WERI-Rb-1 (cell line): ENCODE results near the gene CAPN11.

ENCODE experiments used
- DNase-seq: peaks from one replicate; pipeline ENCODE4 v3.0.0-alpha.2; 2020
- H3K27ac ChIP-seq: fragments of 250-450 bp; sonication (Bioruptor Pico); 2 replicates; pipeline ENCODE4 v1.5.1; 2020; ENCODE audit warnings: mild to moderate bottlenecking, moderate library complexity
- H3K27me3 ChIP-seq: fragments of 250-450 bp; sonication (Bioruptor Pico); 2 replicates; pipeline ENCODE4 v1.5.1; 2021; ENCODE audit warnings: mild to moderate bottlenecking, low read depth, moderate library complexity; ENCODE audit not compliant: insufficient read depth, severe bottlenecking
- H3K36me3 ChIP-seq: fragments of 250-450 bp; sonication (Bioruptor Pico); 2 replicates; pipeline ENCODE4 v1.5.1; 2020; ENCODE audit warnings: mild to moderate bottlenecking, moderate library complexity
- H3K4me3 ChIP-seq: 2 replicates; pipeline ENCODE4 v1.5.1; 2011; ENCODE audit warnings: low read depth, mild to moderate bottlenecking, control low read depth, low read length
- H3K9me3 ChIP-seq: fragments of 250-450 bp; sonication (Bioruptor Pico); 2 replicates; pipeline ENCODE4 v1.5.1; 2021; ENCODE audit warnings: mild to moderate bottlenecking, moderate library complexity; ENCODE audit not compliant: severe bottlenecking
- TF ChIP-seq, protein P1 (sequence below): IDR thresholded peaks from 2 replicates; pipeline ENCODE4 v1.5.1; 2011; ENCODE audit warnings: low read depth, mild to moderate bottlenecking, control low read depth, inconsistent platforms, low read length

CAPN11 gene

GRCh38 chr6:44216677-44217331, 58.2 kb downstream of the CAPN11 start, which contains the start of gene MYMX:
Gene MYMX (plus strand): TSS chr6:44216926. CDS start chr6:44217472, 546 bp downstream.
- Histone ChIP-seq H3K9me3 (no peaks in the 10 kb centered on the region), H3K4me3 (no peak within 1 kb of the TSS), H3K27me3 (no peaks in the 10 kb centered on the region), H3K36me3 (peaks cover 5% of the 10 kb centered on the region; the same call in 1 of the 2 replicates), H3K27ac (peak within 1 kb of the TSS; percentile 90)
- DNase-seq: peak; percentile 57
- TF ChIP-seq, protein P1, sequence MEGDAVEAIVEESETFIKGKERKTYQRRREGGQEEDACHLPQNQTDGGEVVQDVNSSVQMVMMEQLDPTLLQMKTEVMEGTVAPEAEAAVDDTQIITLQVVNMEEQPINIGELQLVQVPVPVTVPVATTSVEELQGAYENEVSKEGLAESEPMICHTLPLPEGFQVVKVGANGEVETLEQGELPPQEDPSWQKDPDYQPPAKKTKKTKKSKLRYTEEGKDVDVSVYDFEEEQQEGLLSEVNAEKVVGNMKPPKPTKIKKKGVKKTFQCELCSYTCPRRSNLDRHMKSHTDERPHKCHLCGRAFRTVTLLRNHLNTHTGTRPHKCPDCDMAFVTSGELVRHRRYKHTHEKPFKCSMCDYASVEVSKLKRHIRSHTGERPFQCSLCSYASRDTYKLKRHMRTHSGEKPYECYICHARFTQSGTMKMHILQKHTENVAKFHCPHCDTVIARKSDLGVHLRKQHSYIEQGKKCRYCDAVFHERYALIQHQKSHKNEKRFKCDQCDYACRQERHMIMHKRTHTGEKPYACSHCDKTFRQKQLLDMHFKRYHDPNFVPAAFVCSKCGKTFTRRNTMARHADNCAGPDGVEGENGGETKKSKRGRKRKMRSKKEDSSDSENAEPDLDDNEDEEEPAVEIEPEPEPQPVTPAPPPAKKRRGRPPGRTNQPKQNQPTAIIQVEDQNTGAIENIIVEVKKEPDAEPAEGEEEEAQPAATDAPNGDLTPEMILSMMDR: no peak

- Histone ChIP-seq H3K27ac (peak overlapping the region; percentile 90), H3K36me3 (peaks cover 5% of the 10 kb centered on the region; the same call in 1 of the 2 replicates), H3K4me3 (no peak overlapping the region), H3K27me3 (no peaks in the 10 kb centered on the region), H3K9me3 (no peaks in the 10 kb centered on the region)
- TF ChIP-seq, protein P1: no peak
- no peak for DNase-seq
Observed at GRCh38 chr6:44217332-44218143, 58.9 kb downstream of the CAPN11 start.

GRCh38 chr6:44219053-44219814, 60.6 kb downstream of the CAPN11 start:
- peaks cover 5% of the 10 kb centered on the region; the same call in 1 of the 2 replicates for H3K36me3 ChIP-seq
- H3K27me3 ChIP-seq: no peaks in the 10 kb centered on the region
- H3K4me3 ChIP-seq: peak overlapping the region; percentile 68
- TF ChIP-seq, protein P1: no peak
- peak overlapping the region; percentile 90 for H3K27ac ChIP-seq
- H3K9me3 ChIP-seq: no peaks in the 10 kb centered on the region
- DNase-seq: peak; percentile 95

- Histone ChIP-seq H3K4me3 (peak overlapping the region; percentile 68), H3K27me3 (no peaks in the 10 kb centered on the region), H3K9me3 (no peaks in the 10 kb centered on the region), H3K27ac (peak overlapping the region; percentile 90), H3K36me3 (peaks cover 5% of the 10 kb centered on the region; the same call in 1 of the 2 replicates)
- no peak for DNase-seq
- TF ChIP-seq, protein P1: peak; percentile 33; the same call in 1 of the 2 replicates
Observed at GRCh38 chr6:44219815-44220784, 61.5 kb downstream of the CAPN11 start.

DNA sequence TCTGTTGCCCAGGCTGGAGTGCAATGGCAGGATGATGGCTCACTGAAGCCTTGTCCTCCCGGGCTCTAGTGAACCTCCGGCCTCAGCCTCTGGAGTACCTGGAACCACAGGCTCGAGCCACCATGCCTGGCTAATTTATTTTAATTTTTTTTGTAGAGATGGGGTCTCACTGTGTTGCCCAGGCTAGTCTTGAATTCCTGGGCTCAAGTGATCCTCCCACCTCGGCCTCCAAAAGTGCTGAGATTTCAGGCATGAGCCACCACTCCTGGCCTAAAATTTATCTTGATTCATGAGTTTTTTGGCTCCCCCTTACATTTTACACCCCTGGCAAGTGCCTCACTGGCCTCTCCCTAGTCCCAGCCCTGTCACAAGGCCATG, 62.3 kb downstream of the CAPN11 start:
- H3K9me3 ChIP-seq: no peaks in the 10 kb centered on the region
- no peaks in the 10 kb centered on the region for H3K27me3 ChIP-seq
- peak overlapping the region; percentile 3; the same call in 1 of the 2 replicates for H3K27ac ChIP-seq
- H3K4me3 ChIP-seq: no peak overlapping the region
- TF ChIP-seq, protein P1: no peak
- no peak for DNase-seq
- peaks cover 5% of the 10 kb centered on the region for H3K36me3 ChIP-seq
